ENCODE results near the gene PLCZ1. TPM values are rescaled to one million over a fixed set of nuclear protein-coding genes. Genes with fewer than 3 reads are reported as not detected.

The PLCZ1 gene
- total RNA-seq, 4 donors from 2014 or later: not detected

- Histone ChIP-seq H3K4me3 (no peak overlapping the region), H3K27me3 (no peaks in the 10 kb centered on the region), H3K27ac (no peak overlapping the region), H3K36me3 (no peaks in the 10 kb centered on the region), H3K9me3 (no peaks in the 10 kb centered on the region), H3K4me1 (no peaks in the 10 kb centered on the region)
- no peak for TF ChIP-seq POLR2A (IDR thresholded peaks at IDR 0.05)
- no peak for TF ChIP-seq CTCF (IDR thresholded peaks at IDR 0.05)
- DNase-seq: no peak
Observed at GRCh38 chr12:18683327-18684013, 54.3 kb downstream of the PLCZ1 start.

- DNase-seq: no peak
Observed at GRCh38 chr12:18681818-18682217, 56.0 kb downstream of the PLCZ1 start.

GRCh38 chr12:18676996-18677588 is 60.7 kb downstream of the PLCZ1 start:
- Histone ChIP-seq H3K36me3 (no peaks in the 10 kb centered on the region), H3K27me3 (no peaks in the 10 kb centered on the region), H3K4me3 (no peak overlapping the region), H3K9me3 (no peaks in the 10 kb centered on the region), H3K27ac (no peak overlapping the region), H3K4me1 (no peaks in the 10 kb centered on the region)
- DNase-seq: no peak
- TF ChIP-seq CTCF (IDR thresholded peaks at IDR 0.05) (no peak), POLR2A (IDR thresholded peaks at IDR 0.05) (no peak)

More at GRCh38 chr12:18681818-18682217, 56.0 kb downstream of the PLCZ1 start:
- Histone ChIP-seq H3K27me3 (no peaks in the 10 kb centered on the region), H3K4me3 (no peak overlapping the region), H3K9me3 (no peaks in the 10 kb centered on the region), H3K4me1 (no peaks in the 10 kb centered on the region), H3K36me3 (no peaks in the 10 kb centered on the region), H3K27ac (no peak overlapping the region)
- no peak for TF ChIP-seq CTCF (IDR thresholded peaks at IDR 0.05)
- no peak for TF ChIP-seq POLR2A (IDR thresholded peaks at IDR 0.05)

- no peaks in the 10 kb centered on the region for H3K4me1 ChIP-seq
- H3K9me3 ChIP-seq: no peaks in the 10 kb centered on the region
- no peaks in the 10 kb centered on the region for H3K36me3 ChIP-seq
- no peak overlapping the region for H3K4me3 ChIP-seq
- no peak for DNase-seq
- no peak overlapping the region for H3K27ac ChIP-seq
- no peaks in the 10 kb centered on the region for H3K27me3 ChIP-seq
- TF ChIP-seq CTCF (IDR thresholded peaks at IDR 0.05) (no peak), POLR2A (IDR thresholded peaks at IDR 0.05) (no peak)
Observed at GRCh38 chr12:18676141-18676540, 61.7 kb downstream of the PLCZ1 start.

- H3K4me1 ChIP-seq: no peaks in the 10 kb centered on the region
- H3K4me3 ChIP-seq: no peak overlapping the region
- H3K27ac ChIP-seq: no peak overlapping the region
- H3K9me3 ChIP-seq: no peaks in the 10 kb centered on the region
- H3K27me3 ChIP-seq: peaks cover 0 to 3% of the 10 kb centered on the region in 2 donors
- TF ChIP-seq CTCF (IDR thresholded peaks at IDR 0.05) (no peak), POLR2A (IDR thresholded peaks at IDR 0.05) (no peak)
- H3K36me3 ChIP-seq: no peaks in the 10 kb centered on the region
- no peak for DNase-seq
Observed at GRCh38 chr12:18658829-18659228, 79.0 kb downstream of the PLCZ1 start.

Measured in Peyer's patch (tissue), 4 donors.